Activated CD4-positive, CD25-positive, alpha-beta regulatory T cell treated with anti-CD3 and anti-CD28 coated beads, Interleukin-2, amount 50 U/mL, for 72 hours (primary cell): ENCODE measurements around the gene NUP210L.
"Not testable (repeated sequence)": the region's sequence is repeated elsewhere in the genome, so short reads cannot be mapped to it uniquely, and the experiment has no call there.

ENCODE experiments used
- DNase-seq: peaks from one replicate; pipeline ENCODE4 v3.0.0; 2021

The NUP210L gene

DNA sequence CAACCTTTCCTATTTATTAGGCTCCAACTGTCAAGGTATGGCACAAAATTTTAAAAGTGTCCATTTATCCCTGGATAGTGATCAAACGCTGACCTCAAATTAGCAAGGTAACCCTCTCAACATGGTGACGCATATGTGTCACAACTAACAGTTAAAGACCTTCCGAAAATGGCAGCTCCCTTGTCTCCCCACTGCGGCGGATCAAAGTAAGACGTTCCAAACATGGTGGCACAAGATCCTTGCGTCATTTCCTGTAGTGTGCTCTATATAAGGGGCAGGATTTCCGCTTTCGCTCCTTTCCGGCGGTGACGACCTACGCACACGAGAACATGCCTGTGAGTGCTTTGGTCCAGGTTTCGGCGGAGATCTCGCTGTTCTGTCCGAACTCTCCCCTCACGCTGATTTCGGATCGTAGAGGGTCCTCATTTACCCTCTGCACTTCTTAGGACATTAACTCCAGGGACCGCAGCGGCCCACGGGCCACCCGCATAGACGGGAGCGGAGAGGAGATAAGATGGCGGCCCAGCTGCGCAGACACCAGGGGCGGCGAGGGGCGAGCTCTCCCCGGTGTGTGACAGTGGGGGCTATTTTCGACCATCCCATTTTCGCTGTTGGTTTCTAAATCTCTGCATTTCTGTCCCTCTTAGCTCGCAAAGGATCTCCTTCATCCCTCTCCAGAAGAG is 164.3 kb downstream of the NUP210L start, which contains the start of gene RPS27:
Gene RPS27, plus strand, starts transcription at position 295 of the 683 bp plus-strand sequence. Its CDS starts 35 bp downstream, at position 330.
- DNase-seq: peak; percentile 80

DNA sequence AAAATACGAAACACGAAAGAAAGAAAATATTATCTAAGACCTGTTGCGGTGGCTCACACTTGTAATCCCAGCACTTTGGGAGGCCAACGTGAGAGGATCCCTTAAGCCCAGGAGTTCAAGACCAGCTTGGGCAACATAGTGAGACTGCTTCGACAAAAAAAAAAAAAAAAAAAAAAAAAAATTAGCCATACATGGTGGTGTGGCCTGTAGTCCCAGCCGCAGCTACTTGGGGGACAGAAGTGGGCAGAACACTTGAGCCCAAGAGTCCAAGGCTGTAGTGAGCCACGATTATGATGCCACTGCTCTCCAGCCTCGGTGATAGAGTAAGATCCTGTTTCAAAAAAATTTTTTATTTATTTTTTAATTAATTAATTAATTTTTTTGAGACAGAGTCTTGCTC is 167.3 kb downstream of the NUP210L start:
- no peak for DNase-seq

- no peak for DNase-seq
Observed at GRCh38 chr1:153985941-153986761, 168.7 kb downstream of the NUP210L start, which contains the start of gene RAB13. Gene RAB13, minus strand, starts transcription at chr1:153986339. Its CDS starts 103 bp downstream, at chr1:153986236.

DNA sequence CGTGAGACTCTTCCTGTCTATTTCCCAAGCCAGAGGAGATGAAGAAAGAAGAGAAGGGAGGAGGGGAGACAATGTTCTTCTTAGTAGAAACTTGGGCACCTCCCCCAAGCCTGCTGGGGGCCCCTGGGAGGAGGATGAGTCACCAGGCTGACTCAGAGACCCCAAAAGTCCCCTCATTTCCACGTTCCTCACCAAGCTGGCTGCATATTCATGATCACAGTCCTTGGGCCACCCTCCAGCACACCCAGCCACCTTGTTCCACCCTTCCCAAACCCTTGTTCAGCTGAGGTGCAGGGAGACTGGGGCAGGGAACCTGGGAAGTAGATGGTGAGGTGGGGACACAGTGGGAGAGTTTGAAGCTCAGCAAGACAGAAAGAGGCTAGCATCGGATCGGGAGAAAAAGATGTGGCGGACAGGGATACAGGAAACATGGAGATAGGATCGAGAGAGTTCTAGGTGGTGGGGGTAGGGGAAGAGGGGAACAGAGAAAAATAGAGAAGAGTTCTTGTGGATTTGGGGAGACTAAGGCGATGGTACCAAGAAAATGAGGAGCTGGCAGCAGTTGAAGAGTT is 169.4 kb downstream of the NUP210L start:
- no peak for DNase-seq

DNA sequence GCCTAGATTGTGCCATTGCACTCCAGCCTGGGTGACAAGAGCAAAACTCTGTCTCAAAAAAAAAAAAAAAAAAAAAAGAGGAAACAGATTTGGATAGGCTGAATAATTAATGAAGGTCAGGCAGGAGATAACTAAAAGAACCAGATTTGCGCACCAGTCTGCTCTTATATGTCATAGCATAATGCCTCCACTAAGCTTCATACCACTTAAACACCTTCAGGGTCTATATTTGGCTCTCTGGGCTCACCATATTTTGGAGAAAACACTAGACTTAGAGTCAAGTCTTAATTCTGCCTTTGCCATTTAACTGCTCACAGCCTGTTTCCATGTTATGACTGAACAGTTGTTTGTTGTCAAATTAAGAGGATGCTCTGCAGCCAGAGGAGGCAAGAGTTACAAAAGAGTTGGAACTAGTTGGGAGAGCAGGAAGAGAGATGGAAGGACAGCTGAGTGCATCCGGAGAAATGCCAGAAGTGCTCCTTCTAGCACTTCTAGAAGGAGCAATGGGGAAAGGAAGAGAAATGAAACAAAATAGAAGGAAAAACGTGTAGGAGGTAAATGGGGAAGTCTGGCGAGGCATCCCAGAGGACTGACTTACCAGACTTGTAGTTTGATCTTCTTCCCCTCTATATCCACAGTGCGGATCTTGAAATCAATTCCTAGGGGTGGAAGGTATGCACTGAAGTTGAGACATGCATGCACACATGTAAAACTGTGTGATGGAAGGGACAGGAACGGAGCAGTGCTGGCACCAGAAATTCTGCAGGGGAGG is 170.6 kb downstream of the NUP210L start:
- DNase-seq: no peak

GRCh38 chr1:153981735-153982134 is 173.1 kb downstream of the NUP210L start:
- not testable (repeated sequence) for DNase-seq

GRCh38 chr1:153979091-153979490 is 175.8 kb downstream of the NUP210L start:
- DNase-seq: not testable (repeated sequence)

- DNase-seq: no peak
Observed at GRCh38 chr1:153978274-153978909, 176.5 kb downstream of the NUP210L start.

DNA sequence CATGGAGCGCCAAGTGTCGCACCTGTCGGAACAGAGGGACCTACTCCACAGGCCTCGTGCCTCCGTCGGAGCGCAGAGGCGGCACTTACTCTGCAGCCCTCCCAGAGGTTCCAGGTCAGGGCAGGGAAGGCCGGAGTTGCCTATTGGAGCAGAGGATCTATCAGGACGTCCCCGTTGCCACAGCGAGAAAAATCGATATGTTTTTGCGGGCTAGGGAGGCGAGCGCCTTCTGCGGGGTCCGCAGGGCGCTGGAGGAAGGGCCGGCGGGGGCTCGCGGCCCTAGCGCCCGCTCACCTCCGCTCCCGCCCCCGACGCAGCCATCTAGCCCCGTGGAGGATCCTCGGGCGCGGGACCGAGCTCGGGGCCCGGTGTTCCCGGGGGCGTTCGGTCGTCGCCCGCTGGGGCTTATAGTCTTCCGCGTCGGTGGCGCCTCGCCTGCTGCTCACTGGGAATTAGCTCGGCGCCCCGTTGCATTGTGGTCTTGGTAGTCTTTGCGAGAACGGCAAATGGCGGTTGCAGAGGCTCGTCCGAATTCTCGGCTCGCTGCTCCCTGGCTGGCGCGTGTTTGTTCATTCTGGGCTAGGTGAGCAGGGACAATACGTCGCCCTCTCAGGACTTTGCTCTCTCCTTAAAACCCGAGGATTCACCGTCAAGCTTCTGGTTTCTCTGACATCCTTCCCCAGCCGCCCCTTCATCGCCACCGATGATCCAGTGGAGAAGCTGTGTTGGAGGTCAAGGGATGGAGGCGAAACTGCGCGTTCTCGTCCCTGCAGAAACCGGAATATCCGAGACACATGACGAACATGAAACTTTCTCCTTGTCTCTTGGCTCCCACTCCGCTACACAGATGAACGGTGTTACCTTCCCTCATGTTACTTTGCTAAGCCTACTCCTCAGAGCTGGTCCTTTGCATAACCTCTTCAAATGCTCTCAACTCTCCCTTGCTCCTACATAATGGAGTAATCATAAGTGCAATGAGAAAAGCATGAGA is 177.3 kb downstream of the NUP210L start, which contains the start of gene JTB:
Gene JTB, minus strand, starts transcription at position 425 of the 991 bp plus-strand sequence. Its CDS starts 422 bp downstream, at position 3.
- DNase-seq: peak; percentile 78

- DNase-seq: no peak
Observed at GRCh38 chr1:153976819-153977249, 178.0 kb downstream of the NUP210L start.

DNA sequence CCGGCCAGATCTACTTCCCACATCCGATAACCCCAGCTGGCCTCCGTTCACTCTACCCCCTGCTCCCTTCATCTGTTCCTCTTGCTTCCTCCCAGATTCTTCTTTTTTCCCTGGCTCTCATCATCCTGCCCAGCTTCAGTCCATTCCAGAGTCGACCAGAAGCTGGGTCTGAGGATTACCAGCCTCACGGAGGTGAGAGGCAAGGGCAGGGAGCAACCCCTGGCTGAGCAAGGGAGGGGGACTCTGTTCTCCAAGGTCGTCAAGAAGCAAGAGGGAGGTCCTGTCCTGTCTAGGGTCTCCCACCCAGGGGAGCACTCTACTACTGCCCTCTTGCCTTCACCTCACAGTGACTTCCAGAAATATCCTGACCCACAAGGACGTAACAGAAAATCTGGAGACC is 181.3 kb downstream of the NUP210L start:
- no peak for DNase-seq

- DNase-seq: no peak
Observed at GRCh38 chr1:153973071-153973470, 181.8 kb downstream of the NUP210L start.

- no peak for DNase-seq
Observed at GRCh38 chr1:153970346-153970745, 184.5 kb downstream of the NUP210L start.

DNA sequence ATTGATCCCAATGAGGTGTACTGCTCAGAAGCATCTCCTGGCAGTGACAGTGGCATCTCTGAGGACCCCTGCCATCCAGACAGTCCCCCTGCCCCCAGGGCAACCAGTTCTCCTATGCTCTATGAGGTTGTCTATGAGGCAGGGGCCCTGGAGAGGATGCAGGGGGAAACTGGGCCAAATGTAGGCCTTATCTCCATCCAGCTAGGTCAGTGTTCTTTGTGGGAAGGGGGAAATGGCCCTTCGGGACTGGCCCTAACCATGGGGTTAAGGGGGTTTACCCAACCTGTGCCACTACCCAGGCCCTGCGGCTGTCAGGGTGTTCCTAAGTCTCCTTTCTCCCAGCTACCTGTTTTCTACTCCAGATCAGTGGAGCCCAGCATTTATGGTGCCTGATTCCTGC is 185.9 kb downstream of the NUP210L start:
- no peak for DNase-seq

DNA sequence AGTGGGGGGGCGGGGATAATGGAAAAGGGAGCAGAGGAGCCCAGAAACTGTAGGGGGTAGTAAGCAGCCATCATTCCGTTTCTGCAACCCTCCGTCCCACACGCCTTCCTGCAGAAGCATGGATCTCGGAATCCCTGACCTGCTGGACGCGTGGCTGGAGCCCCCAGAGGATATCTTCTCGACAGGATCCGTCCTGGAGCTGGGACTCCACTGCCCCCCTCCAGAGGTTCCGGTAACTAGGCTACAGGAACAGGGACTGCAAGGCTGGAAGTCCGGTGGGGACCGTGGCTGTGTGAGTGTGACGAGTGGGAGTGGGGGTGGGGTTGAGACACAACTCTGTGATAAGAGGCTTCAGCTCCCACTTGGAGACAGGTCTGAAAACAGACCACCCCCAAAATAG is 186.5 kb downstream of the NUP210L start:
- DNase-seq: no peak

GRCh38 chr1:153968000-153968363 is 186.9 kb downstream of the NUP210L start:
- DNase-seq: no peak

GRCh38 chr1:153967107-153967999 is 187.5 kb downstream of the NUP210L start, which contains the start of gene CREB3L4:
Gene CREB3L4, plus strand, starts transcription at chr1:153967902. Its CDS starts 624 bp downstream, at chr1:153968526.
- peak; percentile 72 for DNase-seq

DNA sequence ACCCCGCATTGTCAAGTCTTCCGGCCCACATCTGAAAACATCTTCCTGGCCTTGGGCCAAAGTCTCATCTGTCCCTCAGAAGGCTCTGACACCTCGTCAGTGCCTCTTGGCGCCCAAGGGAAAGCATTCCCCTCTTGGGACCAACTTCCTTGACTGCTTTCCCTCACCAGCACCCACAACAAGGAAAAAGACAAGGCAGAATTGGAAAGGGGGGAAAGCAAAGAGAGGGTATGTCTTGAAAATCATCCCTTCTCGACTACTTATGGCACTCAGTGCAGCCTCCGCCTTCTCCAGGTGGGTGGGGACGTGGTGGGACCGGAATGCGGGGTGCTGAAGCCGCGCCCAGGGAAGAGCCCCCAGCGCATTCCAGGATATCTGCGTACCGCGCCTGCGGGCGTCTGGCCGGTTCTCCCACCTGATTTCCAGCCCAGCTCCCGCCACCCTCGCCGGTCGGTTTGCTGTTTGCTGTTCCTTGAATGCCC is 191.0 kb downstream of the NUP210L start:
- DNase-seq: no peak

- peak; percentile 91 for DNase-seq
Observed at GRCh38 chr1:153963030-153963849, 191.6 kb downstream of the NUP210L start, which contains the start of gene SLC39A1. Gene SLC39A1, minus strand, starts transcription at chr1:153963537. Its CDS starts 822 bp downstream, at chr1:153962715.
